NB4 (cell line): ENCODE measurements around the gene KIF1B.

Source experiments
- DNase-seq: peaks from one replicate; pipeline ENCODE4 v3.0.0; 2010; ENCODE audit warnings: low read depth
- H3K4me3 ChIP-seq: one replicate; pipeline ENCODE4 v1.5.1; 2011; ENCODE audit warnings: mild to moderate bottlenecking, low read depth, low read length, moderate library complexity
- MYC ChIP-seq: IDR thresholded peaks from 2 replicates; pipeline ENCODE4 v1.6.1; 2011; ENCODE audit warnings: low read depth, low read length
- POLR2A ChIP-seq: IDR thresholded peaks from 2 replicates; pipeline ENCODE4 v1.6.1; 2011; ENCODE audit warnings: mild to moderate bottlenecking; ENCODE audit not compliant: insufficient read length; ENCODE audit errors: extremely low read depth
- TF ChIP-seq, protein P1 (sequence below): IDR thresholded peaks from 2 replicates; pipeline ENCODE4 v1.6.1; 2011; ENCODE audit warnings: low read depth, low read length
- TF ChIP-seq, protein P2 (sequence below): IDR thresholded peaks from one replicate; pipeline ENCODE4 v1.5.1; 2012; ENCODE audit warnings: low read depth, low read length

KIF1B gene

DNA sequence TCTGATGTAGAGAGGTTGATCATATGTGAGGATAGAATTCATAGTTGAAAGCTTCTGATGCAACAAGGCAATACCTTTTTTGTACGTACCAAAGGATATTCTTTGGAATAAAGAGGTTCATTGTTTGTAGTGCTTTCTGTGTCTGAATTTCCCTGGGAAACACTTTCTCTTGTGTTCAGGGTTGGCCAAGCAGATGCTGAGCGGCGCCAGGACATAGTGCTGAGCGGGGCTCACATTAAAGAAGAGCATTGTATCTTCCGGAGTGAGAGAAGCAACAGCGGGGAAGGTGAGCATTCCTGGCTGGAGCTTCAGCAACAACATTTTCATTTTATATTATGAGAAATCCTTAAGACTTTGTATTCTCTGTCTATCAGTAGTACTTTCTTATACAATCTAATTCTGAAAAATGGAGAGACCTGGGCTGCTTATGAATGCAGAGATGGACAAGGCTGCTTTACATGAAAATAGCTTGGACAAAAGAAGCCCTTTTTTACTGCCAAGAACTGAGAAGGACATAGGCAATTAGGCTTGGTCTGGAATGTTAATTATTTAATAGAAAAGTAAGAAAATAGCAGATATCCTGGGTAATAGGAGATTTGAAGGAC, 85.2 kb downstream of the KIF1B start:
- H3K4me3 ChIP-seq, result no peak overlapping the region
- DNase-seq, result no peak
- TF ChIP-seq, protein P1, sequence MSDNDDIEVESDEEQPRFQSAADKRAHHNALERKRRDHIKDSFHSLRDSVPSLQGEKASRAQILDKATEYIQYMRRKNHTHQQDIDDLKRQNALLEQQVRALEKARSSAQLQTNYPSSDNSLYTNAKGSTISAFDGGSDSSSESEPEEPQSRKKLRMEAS, result no peak
- TF ChIP-seq, protein P2, sequence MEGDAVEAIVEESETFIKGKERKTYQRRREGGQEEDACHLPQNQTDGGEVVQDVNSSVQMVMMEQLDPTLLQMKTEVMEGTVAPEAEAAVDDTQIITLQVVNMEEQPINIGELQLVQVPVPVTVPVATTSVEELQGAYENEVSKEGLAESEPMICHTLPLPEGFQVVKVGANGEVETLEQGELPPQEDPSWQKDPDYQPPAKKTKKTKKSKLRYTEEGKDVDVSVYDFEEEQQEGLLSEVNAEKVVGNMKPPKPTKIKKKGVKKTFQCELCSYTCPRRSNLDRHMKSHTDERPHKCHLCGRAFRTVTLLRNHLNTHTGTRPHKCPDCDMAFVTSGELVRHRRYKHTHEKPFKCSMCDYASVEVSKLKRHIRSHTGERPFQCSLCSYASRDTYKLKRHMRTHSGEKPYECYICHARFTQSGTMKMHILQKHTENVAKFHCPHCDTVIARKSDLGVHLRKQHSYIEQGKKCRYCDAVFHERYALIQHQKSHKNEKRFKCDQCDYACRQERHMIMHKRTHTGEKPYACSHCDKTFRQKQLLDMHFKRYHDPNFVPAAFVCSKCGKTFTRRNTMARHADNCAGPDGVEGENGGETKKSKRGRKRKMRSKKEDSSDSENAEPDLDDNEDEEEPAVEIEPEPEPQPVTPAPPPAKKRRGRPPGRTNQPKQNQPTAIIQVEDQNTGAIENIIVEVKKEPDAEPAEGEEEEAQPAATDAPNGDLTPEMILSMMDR, result no peak
- TF ChIP-seq POLR2A, result no peak

DNA sequence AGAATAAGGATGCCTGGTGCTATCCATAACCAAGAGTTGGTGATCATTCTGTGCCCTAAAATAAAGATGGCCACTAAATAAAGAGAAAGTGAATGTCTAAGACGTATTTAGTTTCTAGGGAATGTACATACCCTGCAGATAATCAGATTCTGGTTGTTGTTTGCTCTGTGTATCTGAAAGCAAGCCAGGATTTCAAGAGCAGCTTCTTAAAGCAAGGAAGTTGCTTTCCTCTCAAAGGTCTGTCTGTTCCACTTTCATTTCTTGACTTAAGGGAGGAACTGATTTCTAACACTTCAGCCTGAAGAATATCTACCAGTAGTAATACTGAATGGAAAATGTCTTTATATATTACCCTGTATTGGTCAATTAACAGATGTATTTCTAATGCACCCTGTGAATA, 88.8 kb downstream of the KIF1B start:
- DNase-seq, result no peak
- TF ChIP-seq, protein P1, result no peak
- TF ChIP-seq MYC (no peak), POLR2A (no peak)
- TF ChIP-seq, protein P2, result no peak
- no peak overlapping the region for H3K4me3 ChIP-seq

DNA sequence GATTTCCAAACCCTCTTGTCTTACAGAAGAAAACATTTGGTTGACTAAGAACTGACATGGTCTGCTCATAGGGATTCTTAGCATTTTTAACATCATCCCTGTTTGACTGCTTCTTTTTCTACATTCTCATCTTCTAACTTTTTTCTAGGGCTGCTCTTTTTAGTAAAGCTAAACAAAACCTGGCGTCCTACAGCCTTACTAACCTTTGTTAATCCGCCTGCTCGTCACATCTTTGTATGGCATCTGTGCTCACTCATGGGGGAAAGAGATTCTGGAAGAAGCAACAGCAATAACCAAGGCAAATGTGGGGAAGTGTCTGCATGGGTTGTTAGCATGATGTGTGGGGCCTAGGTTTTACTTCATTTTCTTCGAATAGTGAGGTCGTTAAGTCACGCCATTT, 92.0 kb downstream of the KIF1B start:
- TF ChIP-seq, protein P1, result no peak
- TF ChIP-seq, protein P2, result no peak
- TF ChIP-seq MYC (no peak), POLR2A (no peak)
- DNase-seq, result no peak
- no peak overlapping the region for H3K4me3 ChIP-seq

DNA sequence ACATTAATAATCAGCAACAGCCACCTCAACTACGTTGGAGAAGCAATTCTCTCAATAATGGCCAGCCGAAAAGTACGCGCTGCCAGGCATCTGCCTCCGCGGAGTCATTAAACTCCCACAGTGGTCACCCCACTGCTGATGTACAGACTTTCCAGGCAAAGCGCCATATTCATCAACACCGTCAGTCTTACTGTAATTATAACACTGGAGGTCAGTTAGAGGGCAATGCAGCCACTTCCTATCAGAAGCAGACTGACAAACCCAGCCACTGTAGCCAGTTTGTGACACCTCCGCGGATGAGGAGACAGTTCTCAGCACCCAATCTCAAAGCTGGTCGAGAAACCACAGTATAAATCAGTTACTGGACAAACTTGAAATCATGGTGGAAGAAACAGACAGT, 93.9 kb downstream of the KIF1B start:
- TF ChIP-seq MYC (no peak), POLR2A (no peak)
- TF ChIP-seq, protein P1, result no peak
- TF ChIP-seq, protein P2, result no peak
- no peak for DNase-seq
- H3K4me3 ChIP-seq, result no peak overlapping the region

DNA sequence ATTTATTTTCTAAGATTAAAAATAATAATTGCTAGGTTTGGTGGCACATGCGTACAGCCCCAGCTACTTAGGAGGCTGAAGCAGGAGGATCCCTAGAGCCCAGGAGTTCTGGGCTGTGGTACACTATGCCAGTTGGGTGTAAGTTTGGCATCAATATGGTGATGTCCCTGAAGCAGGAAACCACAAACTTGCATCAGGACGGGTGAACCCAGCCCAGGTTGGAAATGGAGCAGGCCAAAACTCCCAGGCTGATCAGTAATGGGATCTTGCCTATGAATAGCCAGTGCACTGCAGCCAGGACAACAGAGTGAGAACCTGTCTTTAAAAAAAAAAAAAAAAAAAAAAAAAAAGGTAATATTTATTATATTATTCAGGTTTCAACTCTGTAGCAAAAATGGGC, 96.1 kb downstream of the KIF1B start:
- no peak for DNase-seq
- H3K4me3 ChIP-seq, result no peak overlapping the region
- TF ChIP-seq, protein P1, result no peak
- TF ChIP-seq POLR2A, result no peak
- TF ChIP-seq, protein P2, result no peak

DNA sequence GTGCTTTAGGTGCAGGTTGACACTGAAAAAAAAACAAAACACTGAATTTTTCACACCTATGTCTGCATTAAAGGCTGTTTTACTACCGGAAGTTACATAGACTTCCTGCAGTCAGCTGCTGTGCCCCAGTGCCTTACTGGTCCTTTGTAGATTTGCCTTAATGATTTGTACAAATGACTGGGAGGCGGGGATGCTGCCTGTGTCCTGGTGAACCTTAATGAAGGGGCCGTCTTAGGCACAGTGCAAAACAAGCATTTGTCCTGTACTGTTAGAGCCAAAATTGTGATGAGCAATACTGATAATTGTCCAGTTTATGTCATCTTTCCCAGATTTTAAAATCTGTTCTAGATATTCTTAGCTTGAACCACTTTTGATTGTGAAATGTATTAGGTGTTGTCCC, 97.6 kb downstream of the KIF1B start:
- TF ChIP-seq MYC (no peak), POLR2A (no peak)
- TF ChIP-seq, protein P1, result no peak
- no peak for DNase-seq
- H3K4me3 ChIP-seq, result no peak overlapping the region
